Measurements from ENCODE around the gene ZNF384. TPM values are rescaled to one million over a fixed set of nuclear protein-coding genes. Genes with fewer than 3 reads are reported as not detected.

Gene ZNF384
- total and polyA plus RNA-seq, 2 of the 8 experiments (the other 6 are each of a cell fraction or from before 2014, with no cell fraction given): 59.0 to 59.6 TPM

DNA sequence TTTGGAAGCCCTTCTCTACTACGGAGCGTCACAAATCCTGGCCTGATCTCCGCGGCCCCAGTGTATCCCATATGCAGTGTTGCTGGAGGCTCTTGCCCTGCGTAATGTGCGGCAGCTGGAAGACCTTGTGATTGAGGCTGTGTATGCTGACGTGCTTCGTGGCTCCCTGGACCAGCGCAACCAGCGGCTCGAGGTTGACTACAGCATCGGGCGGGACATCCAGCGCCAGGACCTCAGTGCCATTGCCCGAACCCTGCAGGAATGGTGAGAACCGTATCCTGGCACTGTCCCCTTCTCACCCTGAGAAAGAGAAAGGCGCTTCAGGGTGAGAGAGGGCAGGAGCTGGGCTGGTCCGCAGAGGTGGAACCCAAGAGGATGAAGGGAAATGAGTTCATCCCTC is 40.0 kb upstream of the ZNF384 start:
- 98% methylated on average over 17 of the region's 18 CpGs; no CpG with 5 or more reads in 1 of the 2 experiments for WGBS, 2 experiments (ENCODE audit: extremely low coverage in 1 of 2, insufficient coverage in 1 of 2, insufficient read length in 1 of 2, insufficient replicate concordance in 2 of 2, low coverage in 1 of 2, low lambda C conversion rate in 2 of 2, missing lambda C conversion rate in 1 of 2)
- POLR2A ChIA-PET (ENCODE audit: partially characterized antibody): interaction anchor here (0.6 to 2.8 kb wide), 2 partner anchors 40 to 391 kb away, joined by 3 to 7 read pairs; partner anchors contain the start of gene ZNF384
- TF ChIP-seq CTBP2 (IDR thresholded peaks at IDR 0.05; ENCODE audit: borderline replicate concordance, insufficient read depth, insufficient read length, low read length) (no peak), RXRA (IDR thresholded peaks at IDR 0.05; ENCODE audit: insufficient read depth, low read depth, low read length) (no peak), KDM4A (IDR thresholded peaks at IDR 0.05; ENCODE audit: low read depth, low read length, severe bottlenecking) (no peak), CHD1 (IDR thresholded peaks at IDR 0.05; ENCODE audit: low read depth, low read length) (no peak), SUZ12 (IDR thresholded peaks at IDR 0.05; ENCODE audit: low read length) (no peak), PHF8 (conservative IDR thresholded peaks at IDR 0.05; ENCODE audit: low read depth, low read length) (no peak), CBX8 (IDR thresholded peaks at IDR 0.05; ENCODE audit: borderline replicate concordance, low read depth, low read length) (no peak), BACH1 (IDR thresholded peaks at IDR 0.05; ENCODE audit: low read length) (no peak), HDAC6 (IDR thresholded peaks at IDR 0.05; ENCODE audit: low read depth, low read length) (no peak), RAD21 (IDR thresholded peaks at IDR 0.05 in 1 of 2, conservative IDR thresholded peaks at IDR 0.05 in 1 of 2; ENCODE audit: low read depth in 2 of 2, low read length in 2 of 2) (no peak)
- TF ChIP-seq, protein P1, sequence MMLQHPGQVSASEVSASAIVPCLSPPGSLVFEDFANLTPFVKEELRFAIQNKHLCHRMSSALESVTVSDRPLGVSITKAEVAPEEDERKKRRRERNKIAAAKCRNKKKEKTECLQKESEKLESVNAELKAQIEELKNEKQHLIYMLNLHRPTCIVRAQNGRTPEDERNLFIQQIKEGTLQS (IDR thresholded peaks at IDR 0.05; ENCODE audit: insufficient read depth, low read depth, low read length): no peak
- TF ChIP-seq, protein P2, sequence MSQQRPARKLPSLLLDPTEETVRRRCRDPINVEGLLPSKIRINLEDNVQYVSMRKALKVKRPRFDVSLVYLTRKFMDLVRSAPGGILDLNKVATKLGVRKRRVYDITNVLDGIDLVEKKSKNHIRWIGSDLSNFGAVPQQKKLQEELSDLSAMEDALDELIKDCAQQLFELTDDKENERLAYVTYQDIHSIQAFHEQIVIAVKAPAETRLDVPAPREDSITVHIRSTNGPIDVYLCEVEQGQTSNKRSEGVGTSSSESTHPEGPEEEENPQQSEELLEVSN (IDR thresholded peaks at IDR 0.05): no peak

More for the DNA sequence above, 40.0 kb upstream of the ZNF384 start:
- H3K36me3 ChIP-seq (ENCODE audit: control insufficient read depth in 2 of 4, insufficient read depth in 4 of 4, low read length in 3 of 4): peaks cover 0 to 34% (median 25%) of the 10 kb centered on the region in 4 experiments; a peak in 7 of 8 replicates
- H3K18ac ChIP-seq (ENCODE audit: extremely low read depth, low read length): no peak overlapping the region
- no peak overlapping the region for H2BK20ac ChIP-seq (ENCODE audit: low read length)
- no peak overlapping the region for H2BK120ac ChIP-seq (replicated peaks; ENCODE audit: low read depth, low read length)
- H3K27ac ChIP-seq (ENCODE audit: low read depth, low read length): no peak overlapping the region
- H3K56ac ChIP-seq (replicated peaks; ENCODE audit: insufficient read length, low read depth, low read length): no peak overlapping the region
- FAIRE-seq (no peak), DNase-seq (ENCODE audit: low read depth in 1 of 2, low spot score in 2 of 2) (no peak)
- no peak overlapping the region for H3K4me2 ChIP-seq (ENCODE audit: insufficient read depth in 1 of 2, low read depth in 2 of 2, low read length in 2 of 2)
- H4K91ac ChIP-seq (replicated peaks; ENCODE audit: insufficient read length, low read length): no peak overlapping the region
- H2BK15ac ChIP-seq (ENCODE audit: low read length): no peak overlapping the region
- H2BK12ac ChIP-seq (ENCODE audit: low read depth, low read length): no peak overlapping the region
- H4K8ac ChIP-seq (ENCODE audit: extremely low read depth, insufficient read depth, low read length): no peak overlapping the region
- H3K79me1 ChIP-seq (ENCODE audit: low read depth, low read length): peaks cover 2% of the 10 kb centered on the region; the same call in 1 of the 2 replicates
- no peak overlapping the region for H3K23ac ChIP-seq (ENCODE audit: insufficient read length)
- H4K5ac ChIP-seq (ENCODE audit: insufficient read length, low read depth, low read length): no peak overlapping the region
- H3K79me2 ChIP-seq (ENCODE audit: control insufficient read depth in 1 of 2, insufficient read depth in 2 of 2, low read length in 2 of 2): peaks cover 0 to 3% of the 10 kb centered on the region in 2 experiments; a peak in 1 of 4 replicates
- H2AK5ac ChIP-seq (ENCODE audit: low read depth, low read length): no peak overlapping the region
- no peak overlapping the region for H2AFZ ChIP-seq (ENCODE audit: low read length)
- H3K4ac ChIP-seq (replicated peaks; ENCODE audit: insufficient read length, low read depth, low read length): no peak overlapping the region
- no peak overlapping the region for H3K14ac ChIP-seq (ENCODE audit: insufficient read length)
- H3K27me3 ChIP-seq (replicated peaks in 1 of 4; ENCODE audit: control insufficient read depth in 3 of 4, extremely low read depth in 1 of 4, insufficient read depth in 3 of 4, low read length in 3 of 4): no peaks in the 10 kb centered on the region
- peaks cover 0 to 2% (median under 1%) of the 10 kb centered on the region in 4 experiments; a peak in 3 of 7 replicates for H3K4me1 ChIP-seq (replicated peaks in 1 of 4; ENCODE audit: control insufficient read depth in 3 of 4, insufficient read depth in 4 of 4, low read length in 3 of 4)
- H3K9ac ChIP-seq (replicated peaks in 1 of 4; ENCODE audit: extremely low read depth in 1 of 4, low read depth in 3 of 4, low read length in 3 of 4): no peak overlapping the region
- no peaks in the 10 kb centered on the region for H3K9me3 ChIP-seq (ENCODE audit: insufficient read depth in 2 of 2, low read depth in 1 of 2, low read length in 1 of 2)
- H2BK5ac ChIP-seq (ENCODE audit: low read depth, low read length): no peak overlapping the region
- no peak overlapping the region for H3K4me3 ChIP-seq (ENCODE audit: extremely low read depth in 1 of 4, insufficient read depth in 2 of 4, low read depth in 3 of 4, low read length in 4 of 4)
- no peaks in the 10 kb centered on the region for H4K20me1 ChIP-seq (replicated peaks in 1 of 2; ENCODE audit: control insufficient read depth in 1 of 2, insufficient read depth in 2 of 2, low read length in 2 of 2)
- peaks cover 6% of the 10 kb centered on the region for H3K23me2 ChIP-seq (ENCODE audit: low read depth, low read length)
- CTCF ChIA-PET (ENCODE audit: partially characterized antibody): interaction anchor here (1.1 kb wide), 1 partner anchor 115 kb away, joined by 4 read pairs; no protein-coding TSS in a partner anchor

All from H1 (cell line).